Liver (tissue), 9 donors: ENCODE results near the gene BTNL9. TPM values are rescaled to one million over a fixed set of nuclear protein-coding genes. Genes with fewer than 3 reads are reported as not detected.

Experiments
- DNase-seq: peaks from one replicate; pipeline ENCODE4 v3.0.0-alpha.2; 2017; ENCODE audit warnings: low spot score
- H3K27ac ChIP-seq, 2 donors: one replicate each; pipeline ENCODE4 v1.7.0; 2013; ENCODE audit warnings: inconsistent platforms in 2 of 2, low read length in 2 of 2, control low read depth in 1 of 2, low read depth in 1 of 2, mild to moderate bottlenecking in 1 of 2
- H3K27me3 ChIP-seq, 4 donors: one replicate each; pipeline versions ENCODE4 v1.6.1 to v1.7.0; 2013; ENCODE audit warnings: low read length in 3 of 4, inconsistent platforms in 1 of 4, mild to moderate bottlenecking in 1 of 4, moderate library complexity in 1 of 4; ENCODE audit not compliant: control insufficient read depth in 4 of 4, insufficient read depth in 4 of 4
- H3K36me3 ChIP-seq, 4 donors: one replicate each; pipeline versions ENCODE4 v1.6.1 to v1.7.0; 2013; ENCODE audit warnings: low read length in 3 of 4, mild to moderate bottlenecking in 3 of 4, low read depth in 1 of 4, moderate library complexity in 1 of 4; ENCODE audit not compliant: control insufficient read depth in 4 of 4, insufficient read depth in 3 of 4
- H3K4me1 ChIP-seq, 4 donors: one replicate each; pipeline versions ENCODE4 v1.6.1 to v1.7.0; 2013; ENCODE audit warnings: low read length in 3 of 4, mild to moderate bottlenecking in 3 of 4, moderate library complexity in 1 of 4; ENCODE audit not compliant: control insufficient read depth in 4 of 4, insufficient read depth in 4 of 4
- H3K4me3 ChIP-seq, 3 donors: one replicate each; pipeline versions ENCODE4 v1.6.1 to v1.7.0; 2013; ENCODE audit warnings: low read length in 3 of 3, control low read depth in 1 of 3, low read depth in 1 of 3, mild to moderate bottlenecking in 1 of 3
- H3K9ac ChIP-seq, 2 donors: one replicate each; pipeline ENCODE4 v1.7.0; 2013; ENCODE audit warnings: low read length in 2 of 2, mild to moderate bottlenecking in 2 of 2, moderate library complexity in 2 of 2, control low read depth in 1 of 2, low read depth in 1 of 2
- H3K9me3 ChIP-seq, 4 donors: one replicate each; pipeline versions ENCODE4 v1.6.1 to v1.7.0; 2013; ENCODE audit warnings: low read length in 3 of 4; ENCODE audit not compliant: control insufficient read depth in 4 of 4
- CTCF ChIP-seq: fragments of 150-350 bp; IDR thresholded peaks from 2 replicates; pipeline ENCODE4 v1.5.1; 2017; ENCODE audit warnings: improper control_type of control experiment, low read depth, low read length; ENCODE audit not compliant: missing input control
- EGR1 ChIP-seq, 2 donors: IDR thresholded peaks; 2 replicates each; pipeline ENCODE4 v1.6.1; 2016 to 2018; ENCODE audit warnings: antibody characterized with exemption in 2 of 2, low read depth in 2 of 2
- FOXA1 ChIP-seq: IDR thresholded peaks from 2 replicates; pipeline ENCODE4 v1.6.1; 2016; ENCODE audit warnings: antibody characterized with exemption
- FOXA2 ChIP-seq: IDR thresholded peaks from 2 replicates; pipeline ENCODE4 v1.6.1; 2016; ENCODE audit warnings: antibody characterized with exemption
- GABPA ChIP-seq, 2 donors: IDR thresholded peaks in 1 of 2; conservative IDR thresholded peaks in 1 of 2; 2 replicates each; pipeline ENCODE4 v1.6.1; 2016; ENCODE audit warnings: antibody characterized with exemption in 2 of 2, mild to moderate bottlenecking in 1 of 2, moderate library complexity in 1 of 2
- HNF4A ChIP-seq, 2 donors: conservative IDR thresholded peaks; 2 replicates each; pipeline ENCODE4 v1.6.1; 2016; ENCODE audit warnings: antibody characterized with exemption in 2 of 2, mild to moderate bottlenecking in 2 of 2
- HNF4G ChIP-seq: IDR thresholded peaks from 2 replicates; pipeline ENCODE4 v1.6.1; 2016; ENCODE audit warnings: antibody characterized with exemption
- MAX ChIP-seq: IDR thresholded peaks from 2 replicates; pipeline ENCODE4 v1.6.1; 2016; ENCODE audit warnings: antibody characterized with exemption
- NR2F2 ChIP-seq: IDR thresholded peaks from 2 replicates; pipeline ENCODE4 v1.6.1; 2016; ENCODE audit warnings: antibody characterized with exemption
- RAD21 ChIP-seq, 2 donors: IDR thresholded peaks; 2 replicates each; pipeline ENCODE4 v1.6.1; 2016; ENCODE audit warnings: antibody characterized with exemption in 2 of 2, mild to moderate bottlenecking in 2 of 2
- RXRA ChIP-seq, 2 donors: IDR thresholded peaks; 2 replicates each; pipeline ENCODE4 v1.6.1; 2017 to 2018; ENCODE audit warnings: antibody characterized with exemption in 2 of 2, mild to moderate bottlenecking in 1 of 2
- SP1 ChIP-seq: IDR thresholded peaks from 2 replicates; pipeline ENCODE4 v1.6.1; 2018; ENCODE audit warnings: antibody characterized with exemption, mild to moderate bottlenecking
- TAF1 ChIP-seq: conservative IDR thresholded peaks from 2 replicates; pipeline ENCODE4 v1.6.1; 2016; ENCODE audit warnings: antibody characterized with exemption, mild to moderate bottlenecking
- YY1 ChIP-seq: IDR thresholded peaks from 2 replicates; pipeline ENCODE4 v1.6.1; 2016; ENCODE audit warnings: antibody characterized with exemption, mild to moderate bottlenecking
- WGBS: extraction: QIAGEN DNeasy Blood & Tissue Kit; methylation state at CpG from one replicate; pipeline ENCODE4 v1.1.7; 2013; 5-methylcytosine and 5-hydroxymethylcytosine counted together
- polyA plus RNA-seq, 2 donors: library from polyadenylated mRNA; stranded (reverse) in 1 of 2; unstranded in 1 of 2; fragments of 200-250 nt in 1 of 2; fragments of >200 nt in 1 of 2; fragmentation: Nextera tagmentation in 1 of 2; extraction: Ambion mirVana in 1 of 2; gene quantifications; one replicate each; pipeline versions ENCODE4 v1.2.1 to v1.2.3, GENCODE V29; 2013 to 2015
- total RNA-seq, 2 donors: library from RNA; depleted of rRNA; stranded (reverse); fragments of >200 nt; gene quantifications; one replicate each; pipeline ENCODE4 v1.2.3, GENCODE V29; 2014
- TF ChIP-seq, protein P1 (sequence below): IDR thresholded peaks from 2 replicates; pipeline ENCODE4 v1.6.1; 2016; ENCODE audit warnings: antibody characterized with exemption
- donor health status: healthy.
- donor health status: healthy.
- donor health status: healthy.
- donor health status: healthy.
- donor health status: healthy.

Gene BTNL9
- total and polyA plus RNA-seq, 4 donors: 1.4 to 12.0 (median 4.7) TPM

- H3K9me3 ChIP-seq: peaks cover 0 to 5% (median 1%) of the 10 kb centered on the region in 4 donors
- no peak overlapping the region for H3K27ac ChIP-seq
- peaks cover 0 to 4% (median 0%) of the 10 kb centered on the region in 4 donors for H3K27me3 ChIP-seq
- no peak overlapping the region for H3K9ac ChIP-seq
- no peak overlapping the region for H3K4me3 ChIP-seq
- 81% methylated on average over 11 of the region's 11 CpGs for WGBS
- DNase-seq: no peak
- TF ChIP-seq TAF1 (no peak), FOXA2 (no peak), EGR1 (IDR thresholded peaks at IDR 0.05; ENCODE audit: low read depth in 2 of 2) (no peak), GABPA (IDR thresholded peaks at IDR 0.05 in 1 of 2, conservative IDR thresholded peaks at IDR 0.05 in 1 of 2) (no peak), NR2F2 (no peak), HNF4G (no peak), SP1 (no peak), FOXA1 (no peak), RXRA (IDR thresholded peaks at IDR 0.05) (no peak), HNF4A (conservative IDR thresholded peaks at IDR 0.05) (no peak)
- TF ChIP-seq, protein P1, sequence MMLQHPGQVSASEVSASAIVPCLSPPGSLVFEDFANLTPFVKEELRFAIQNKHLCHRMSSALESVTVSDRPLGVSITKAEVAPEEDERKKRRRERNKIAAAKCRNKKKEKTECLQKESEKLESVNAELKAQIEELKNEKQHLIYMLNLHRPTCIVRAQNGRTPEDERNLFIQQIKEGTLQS: no peak
- no peaks in the 10 kb centered on the region for H3K4me1 ChIP-seq
- no peaks in the 10 kb centered on the region for H3K36me3 ChIP-seq
These were observed 12.5 kb upstream of the BTNL9 start for GRCh38 chr5:181027452-181028031.

DNA sequence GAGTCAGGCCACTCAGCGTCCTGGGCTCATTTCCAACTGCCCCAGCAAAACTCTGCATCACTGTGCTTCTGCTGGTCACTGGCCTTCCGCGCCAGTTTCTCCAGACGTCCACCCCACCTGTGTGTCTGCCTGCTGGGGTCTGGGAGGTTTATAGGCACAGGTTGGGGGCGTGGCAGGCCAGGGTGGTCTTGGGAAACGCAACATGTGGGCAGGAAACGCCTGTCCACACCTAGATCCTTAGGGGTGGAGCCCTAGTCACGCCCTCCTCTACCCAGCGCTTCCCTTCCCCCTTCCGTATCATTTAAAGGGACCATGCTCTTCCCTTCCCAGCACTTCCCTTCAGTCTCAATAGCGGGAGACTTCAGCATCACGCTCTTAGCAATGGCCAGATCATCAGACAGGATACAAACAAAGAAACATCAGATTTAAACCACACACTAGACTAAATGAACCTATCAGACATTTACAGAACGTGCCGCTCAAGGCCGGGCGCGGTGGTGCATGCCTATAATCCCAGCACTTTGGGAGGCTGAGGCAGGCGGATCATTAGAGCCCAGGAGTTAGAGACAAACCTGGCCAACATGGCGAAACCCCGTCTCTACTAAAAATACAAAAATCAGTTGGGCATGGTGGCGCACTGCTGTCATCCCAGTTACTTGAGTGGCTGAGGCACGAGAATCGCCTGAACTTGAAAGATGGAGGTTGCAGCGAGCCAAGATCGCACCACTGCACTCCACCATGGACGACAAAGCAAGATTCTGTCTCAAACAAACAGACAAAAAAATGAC is 11.8 kb upstream of the BTNL9 start:
- no peak overlapping the region for H3K4me3 ChIP-seq
- TF ChIP-seq NR2F2 (no peak), CTCF (no peak), FOXA1 (no peak), RXRA (IDR thresholded peaks at IDR 0.05) (no peak), TAF1 (no peak), HNF4A (conservative IDR thresholded peaks at IDR 0.05) (no peak), YY1 (no peak), HNF4G (no peak), SP1 (no peak), EGR1 (IDR thresholded peaks at IDR 0.05; ENCODE audit: low read depth in 2 of 2) (no peak), RAD21 (IDR thresholded peaks at IDR 0.05) (no peak), MAX (no peak)
- TF ChIP-seq, protein P1: no peak

More for the DNA sequence above, 11.8 kb upstream of the BTNL9 start:
- Histone ChIP-seq H3K27me3 (peaks cover 0 to 4% (median 0%) of the 10 kb centered on the region in 4 donors), H3K27ac (no peak overlapping the region), H3K4me1 (no peaks in the 10 kb centered on the region), H3K9ac (no peak overlapping the region), H3K9me3 (peaks cover 0 to 5% (median 1%) of the 10 kb centered on the region in 4 donors), H3K36me3 (no peaks in the 10 kb centered on the region)
- 78% methylated on average over 26 of the region's 26 CpGs for WGBS
- DNase-seq: no peak
